Esophagus muscularis mucosa (tissue), 4 donors: ENCODE results near the gene KIAA2012. TPM values are rescaled to one million over a fixed set of nuclear protein-coding genes. Genes with fewer than 3 reads are reported as not detected.

Experiments used
- DNase-seq: peaks from one replicate; pipeline ENCODE4 v3.0.0-alpha.2; 2017; ENCODE audit errors: extremely low spot score
- H3K27ac ChIP-seq, 4 donors: fragments of 200-600 bp; sonication (generic); replicated peaks in 1 of 4; 1 replicate in 3 of 4; 2 replicates in 1 of 4; pipeline ENCODE4 v1.5.1; 2016 to 2019; ENCODE audit warnings: mild to moderate bottlenecking in 1 of 4
- H3K27me3 ChIP-seq, 4 donors: fragments of 200-600 bp; sonication (generic); one replicate each; pipeline versions ENCODE4 v1.5.1 to v1.6.0; 2016 to 2019
- H3K36me3 ChIP-seq, 4 donors: fragments of 200-600 bp; sonication (generic); one replicate each; pipeline ENCODE4 v1.5.1; 2016 to 2019
- H3K4me1 ChIP-seq, 4 donors: fragments of 200-600 bp; sonication (generic); one replicate each; pipeline ENCODE4 v1.5.1; 2016 to 2019
- H3K4me3 ChIP-seq, 4 donors: fragments of 200-600 bp; sonication (generic); 1 replicate in 2 of 4; 2 replicates in 2 of 4; pipeline ENCODE4 v1.5.1; 2016 to 2019; ENCODE audit warnings: mild to moderate bottlenecking in 4 of 4, moderate library complexity in 1 of 4
- H3K9me3 ChIP-seq, 4 donors: fragments of 200-600 bp; sonication (generic); 1 replicate in 3 of 4; 2 replicates in 1 of 4; pipeline ENCODE4 v1.5.1; 2016 to 2019
- CTCF ChIP-seq, 3 experiments: fragments of 200-600 bp in 2 of 3; fragments of 450-650 bp in 1 of 3; sonication (generic) in 2 of 3; IDR thresholded peaks; one replicate each; pipeline ENCODE4 v1.5.1; 2017 to 2019; ENCODE audit warnings: antibody characterized with exemption in 3 of 3, mild to moderate bottlenecking in 2 of 3, moderate library complexity in 1 of 3
- EP300 ChIP-seq: sonication (generic); formaldehyde crosslinking; IDR thresholded peaks from one replicate; pipeline ENCODE4 v1.6.1; 2017; ENCODE audit warnings: antibody characterized with exemption
- POLR2A ChIP-seq: fragments of 450-650 bp; IDR thresholded peaks from one replicate; pipeline ENCODE4 v1.6.1; 2017; ENCODE audit warnings: antibody characterized with exemption, moderate library complexity, mild to moderate bottlenecking, low read depth
- POLR2AphosphoS5 ChIP-seq, 2 donors: sonication (generic); formaldehyde crosslinking; IDR thresholded peaks; one replicate each; pipeline ENCODE4 v1.6.1; 2017; ENCODE audit warnings: antibody characterized with exemption in 2 of 2
- WGBS: methylation state at CpG from one replicate; pipeline ENCODE4 v1.1.5; 2018; 5-methylcytosine and 5-hydroxymethylcytosine counted together
- intact Hi-C: fragments of 100-400 bp; cut with DNase I; formaldehyde crosslinking; loops from one replicate; pipeline ENCODE4 v1.15.1; 2023
- total RNA-seq, 4 donors: library from RNA; depleted of rRNA; stranded (reverse); fragments of >200 nt; gene quantifications; one replicate each; pipeline versions ENCODE4 v1.1.0 to v1.2.1, GENCODE V29; 2016

Gene KIAA2012
- total RNA-seq, 4 donors from 2014 or later, result 0.45 TPM; not detected in 3

- intact Hi-C loops, result loop anchor here (5.0 to 10.0 kb wide), 2 partner anchors 168 to 236 kb away; no protein-coding TSS in a partner anchor
- no peak for DNase-seq
- Histone ChIP-seq H3K36me3 (no peaks in the 10 kb centered on the region), H3K27ac (peak overlapping the region in 3 of 4 donors; percentile 96 to 99 (median 98)), H3K27me3 (peaks cover 0 to 5% (median 0%) of the 10 kb centered on the region in 4 donors), H3K9me3 (no peaks in the 10 kb centered on the region), H3K4me3 (no peak overlapping the region), H3K4me1 (peaks cover 19 to 34% (median 26%) of the 10 kb centered on the region in 4 donors)
- 68% methylated on average over 4 of the region's 4 CpGs for WGBS
- TF ChIP-seq EP300, result no peak
- no peak for TF ChIP-seq CTCF (IDR thresholded peaks at IDR 0.05)
- no peak for TF ChIP-seq POLR2A
- no peak for TF ChIP-seq POLR2AphosphoS5 (IDR thresholded peaks at IDR 0.05)
Measured at GRCh38 chr2:202030691-202031090, 42.4 kb upstream of the KIAA2012 start.

GRCh38 chr2:202031246-202031951 is 41.7 kb upstream of the KIAA2012 start:
- 57% methylated on average over 4 of the region's 4 CpGs for WGBS
- H3K36me3 ChIP-seq, result no peaks in the 10 kb centered on the region
- DNase-seq, result no peak
- H3K27ac ChIP-seq, result peak overlapping the region; percentile 96 to 99 (median 98)
- H3K27me3 ChIP-seq, result peaks cover 0 to 11% (median 0%) of the 10 kb centered on the region in 4 donors
- H3K4me3 ChIP-seq, result peak overlapping the region; percentile 70 to 94 (median 80)
- no peaks in the 10 kb centered on the region for H3K9me3 ChIP-seq
- H3K4me1 ChIP-seq, result peaks cover 25 to 41% (median 31%) of the 10 kb centered on the region in 4 donors
- intact Hi-C loops, result loop anchor here (5.0 to 10.0 kb wide), 2 partner anchors 169 to 237 kb away; no protein-coding TSS in a partner anchor
- TF ChIP-seq CTCF (IDR thresholded peaks at IDR 0.05) (no peak), POLR2AphosphoS5 (IDR thresholded peaks at IDR 0.05) (no peak), EP300 (no peak), POLR2A (no peak)

- WGBS, result 3% methylated on average over 20 of the region's 42 CpGs
- H3K9me3 ChIP-seq, result no peaks in the 10 kb centered on the region
- peak overlapping the region; percentile 70 to 94 (median 80) for H3K4me3 ChIP-seq
- peak; percentile 94 for DNase-seq
- peaks cover 0 to 11% (median 0%) of the 10 kb centered on the region in 4 donors for H3K27me3 ChIP-seq
- intact Hi-C loops, result loop anchor here (5.0 to 10.0 kb wide), 2 partner anchors 171 to 238 kb away; no protein-coding TSS in a partner anchor
- peaks cover 25 to 51% (median 31%) of the 10 kb centered on the region in 4 donors for H3K4me1 ChIP-seq
- H3K36me3 ChIP-seq, result no peaks in the 10 kb centered on the region
- TF ChIP-seq EP300, result no peak
- peak in 1 of 2 donors; percentile 15 for TF ChIP-seq POLR2AphosphoS5 (IDR thresholded peaks at IDR 0.05)
- H3K27ac ChIP-seq, result peak overlapping the region; percentile 96 to 99 (median 98)
Measured at GRCh38 chr2:202032846-202033316, 40.2 kb upstream of the KIAA2012 start.

- TF ChIP-seq CTCF (IDR thresholded peaks at IDR 0.05), result no peak
- no peak for TF ChIP-seq EP300
- TF ChIP-seq POLR2AphosphoS5 (IDR thresholded peaks at IDR 0.05), result peak; percentile 40 to 88
- TF ChIP-seq POLR2A, result peak; percentile 17
- intact Hi-C loops, result loop anchor here (5.0 to 10.0 kb wide), 2 partner anchors 171 to 239 kb away; no protein-coding TSS in a partner anchor
- peak; percentile 98 for DNase-seq
Measured at GRCh38 chr2:202033317-202034248, 39.5 kb upstream of the KIAA2012 start, which contains the start of gene FZD7. Gene FZD7 (plus strand): TSS chr2:202033855. CDS start chr2:202034648, 793 bp downstream.

More at GRCh38 chr2:202033317-202034248, 39.5 kb upstream of the KIAA2012 start, which contains the start of gene FZD7:
- Histone ChIP-seq H3K27ac (peak within 1 kb of the TSS; percentile 96 to 99 (median 98)), H3K36me3 (no peaks in the 10 kb centered on the region), H3K4me1 (peaks cover 25 to 57% (median 36%) of the 10 kb centered on the region in 4 donors), H3K27me3 (peaks cover 0 to 11% (median 0%) of the 10 kb centered on the region in 4 donors), H3K9me3 (no peaks in the 10 kb centered on the region), H3K4me3 (peak within 1 kb of the TSS; percentile 70 to 94 (median 80))
- 0% methylated on average over 31 of the region's 109 CpGs for WGBS
